ENCODE results near the gene HOXB7.

The HOXB7 gene

DNA sequence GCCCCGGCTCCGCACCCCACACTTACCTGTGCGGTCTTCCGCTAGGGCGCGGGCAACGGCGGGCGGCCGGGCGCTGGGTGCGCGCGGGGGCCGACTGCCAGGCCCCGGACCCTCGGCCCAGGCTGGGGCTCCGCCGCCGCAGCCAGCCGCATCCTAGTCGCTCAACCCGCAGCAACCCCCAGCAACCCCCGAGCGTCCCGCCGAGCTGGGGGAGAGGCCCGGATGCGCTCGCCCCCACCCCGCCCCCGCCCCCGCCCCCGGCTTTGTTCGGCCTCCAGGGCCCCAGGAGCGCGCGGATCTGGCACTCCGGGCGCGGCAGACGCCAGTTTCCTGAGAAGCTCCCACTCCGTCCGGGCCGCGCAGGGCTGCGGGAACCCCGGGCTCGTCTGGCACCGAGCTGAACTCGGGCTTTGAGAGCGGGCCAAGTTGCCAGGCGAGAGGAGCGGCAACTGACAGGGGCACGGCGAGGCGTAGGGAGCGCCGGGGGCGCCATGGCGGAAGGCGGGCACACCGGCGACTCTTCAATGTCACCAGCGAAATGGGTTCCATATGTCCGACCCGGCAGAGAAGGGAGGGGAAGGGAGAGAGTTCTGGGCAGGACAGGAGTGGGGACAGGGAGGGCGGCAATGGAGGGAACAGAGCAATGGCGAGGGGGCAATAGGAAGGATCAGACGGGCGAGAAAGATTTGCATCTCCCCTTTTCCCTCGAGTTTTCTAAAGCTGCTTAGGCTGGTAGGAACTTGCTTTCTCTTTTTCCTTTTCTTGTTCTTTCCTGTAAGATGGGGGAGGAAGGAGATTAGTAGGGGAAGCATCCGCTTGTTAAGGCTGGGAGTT lies 46.4 kb downstream of the HOXB7 start:
- DNase-seq = no peak

DNA sequence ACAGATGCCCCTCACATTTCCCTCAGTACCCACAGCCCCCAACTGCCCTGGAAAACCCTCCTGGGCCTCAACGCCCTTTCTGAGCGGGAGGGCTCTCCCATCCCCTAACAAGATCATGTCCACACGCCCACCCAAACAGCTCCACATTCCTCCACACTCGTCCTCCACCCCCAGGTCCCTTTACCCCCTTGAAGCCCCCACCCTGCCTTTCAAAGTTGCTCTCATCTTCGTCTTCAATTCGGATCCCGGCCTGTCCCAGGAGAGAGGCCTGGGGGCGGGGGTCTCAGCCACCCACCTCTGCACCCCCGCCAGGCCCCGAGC lies 47.0 kb downstream of the HOXB7 start:
- no peak for DNase-seq

DNA sequence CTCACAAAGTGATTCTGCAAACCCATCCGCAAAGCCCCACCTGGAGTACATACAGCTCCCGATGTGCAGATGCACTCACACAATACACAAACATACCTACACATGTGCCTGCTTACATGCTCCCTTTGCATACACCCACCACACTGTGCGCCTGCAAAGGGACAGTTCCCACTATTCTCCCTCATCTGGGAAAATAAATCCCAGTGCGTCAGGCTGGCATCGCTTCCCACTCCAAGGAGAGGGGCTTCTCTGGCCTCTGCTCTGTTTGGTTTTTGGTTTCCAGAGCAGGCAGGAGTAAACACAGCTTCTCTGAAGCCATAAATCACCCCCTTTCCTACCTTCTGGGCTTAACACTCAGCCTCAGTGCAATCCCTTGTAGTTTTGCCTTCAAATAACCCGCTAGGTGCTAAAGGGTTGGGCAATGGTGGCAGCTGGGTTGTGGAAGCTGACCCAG lies 47.4 kb downstream of the HOXB7 start:
- no peak for DNase-seq

DNA sequence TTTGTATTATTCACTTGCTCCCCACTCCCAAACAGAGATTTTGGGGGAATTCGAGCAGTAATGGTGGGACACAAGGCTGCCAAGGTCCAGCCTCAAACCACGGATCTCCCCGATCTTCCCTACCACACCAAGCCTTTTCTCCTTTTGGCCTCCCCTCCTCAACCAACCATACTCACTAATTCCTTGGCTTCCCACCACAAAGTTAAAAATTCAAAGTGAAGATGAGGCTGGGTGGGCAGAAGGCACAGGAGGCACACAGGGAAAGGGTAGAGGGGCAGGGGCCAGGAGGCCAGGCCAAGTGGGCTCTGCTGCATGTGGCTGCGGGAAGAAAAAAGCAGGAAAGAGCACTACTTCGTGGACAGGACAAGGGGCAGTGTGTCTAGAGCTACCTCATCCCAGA lies 47.9 kb downstream of the HOXB7 start:
- DNase-seq = no peak

DNA sequence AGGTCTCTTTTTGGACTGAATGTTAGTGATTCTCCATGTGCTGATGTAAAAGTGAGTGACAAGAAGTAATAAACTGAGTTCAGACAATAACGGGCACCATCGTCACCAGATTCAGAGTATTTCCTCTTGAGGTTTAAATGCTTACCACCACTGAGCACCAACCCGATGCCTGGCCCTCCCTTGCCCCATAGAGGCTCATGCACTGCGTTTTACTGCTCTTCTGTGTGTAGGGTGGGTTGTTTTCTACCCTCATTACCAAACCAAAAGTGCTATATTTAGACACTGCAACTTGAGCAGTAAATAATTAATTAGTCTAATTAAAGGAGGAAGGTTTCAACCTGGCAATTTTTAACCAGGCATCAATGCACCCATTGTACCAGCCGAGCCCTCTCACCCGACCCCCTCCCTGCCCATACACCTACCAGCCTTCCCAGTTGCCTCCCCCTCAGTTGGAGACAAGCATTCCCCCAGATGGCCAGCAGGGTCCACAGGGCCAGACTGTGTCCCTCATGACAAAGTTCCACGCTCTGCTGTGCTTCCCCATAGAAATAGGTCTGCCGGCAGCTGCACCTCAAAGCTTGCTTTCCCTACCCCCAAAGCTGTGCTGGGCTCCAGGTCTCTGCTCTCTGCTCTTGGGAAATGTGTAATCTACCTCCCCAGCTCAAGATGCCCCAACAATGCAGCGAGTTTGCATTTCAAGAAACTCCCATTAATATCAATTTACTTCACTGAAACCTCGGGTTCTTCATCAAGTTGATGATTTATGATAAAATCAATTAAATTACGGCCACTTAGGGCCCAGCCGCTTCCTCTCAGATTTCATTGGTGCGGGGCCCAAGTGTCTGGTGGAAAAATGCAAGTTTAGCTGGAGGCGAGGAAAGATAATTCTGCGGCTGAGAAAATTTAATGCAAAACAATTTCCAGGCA lies 48.7 kb downstream of the HOXB7 start:
- no peak for DNase-seq

DNA sequence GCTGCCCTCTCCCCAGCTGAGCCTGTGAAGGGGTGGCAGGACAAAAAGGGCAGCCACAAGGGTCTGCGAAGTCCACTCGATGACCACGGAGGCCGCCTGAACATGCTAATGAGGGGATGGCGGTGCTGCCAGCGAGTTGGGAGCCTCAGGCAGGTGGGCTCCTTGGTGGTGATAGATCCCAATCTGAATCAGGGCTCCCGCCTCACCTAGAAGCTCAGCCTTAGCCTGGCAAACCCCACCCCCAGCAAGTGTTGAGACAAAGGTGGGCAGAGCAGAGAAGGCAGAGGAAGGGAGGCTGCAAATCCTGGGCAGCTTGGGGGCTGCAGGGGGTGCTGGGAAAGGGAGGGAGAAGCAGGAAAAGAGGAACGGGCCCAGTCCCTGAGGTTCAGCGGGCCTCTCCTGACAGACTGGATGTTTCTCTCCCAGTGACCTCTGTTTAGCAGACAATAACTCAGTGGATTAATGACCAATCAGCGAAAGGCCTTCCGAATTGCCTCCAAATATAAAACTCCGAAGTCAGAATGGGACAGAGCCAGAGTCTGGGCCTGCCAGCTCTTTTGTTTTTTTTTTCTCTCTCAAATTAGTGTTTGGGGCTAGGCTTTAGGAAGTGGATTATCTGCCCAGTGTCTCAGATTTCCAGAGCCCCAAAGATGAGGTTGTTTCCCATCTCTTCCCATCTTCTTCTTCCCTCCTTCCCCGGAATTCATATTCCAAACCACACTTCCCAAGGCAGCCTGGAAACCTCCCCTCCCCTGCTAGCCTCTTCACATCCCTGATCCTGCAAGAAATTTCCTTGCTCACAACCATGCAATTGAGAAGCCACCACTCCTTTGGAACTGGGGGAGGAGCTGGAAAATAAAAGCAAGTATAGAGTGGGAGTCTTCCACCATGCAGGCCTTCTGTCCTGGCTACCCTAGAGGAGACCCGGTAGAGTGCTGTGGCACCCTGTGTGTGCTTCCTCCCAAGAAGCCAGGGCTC lies 50.7 kb downstream of the HOXB7 start:
- DNase-seq = no peak

DNA sequence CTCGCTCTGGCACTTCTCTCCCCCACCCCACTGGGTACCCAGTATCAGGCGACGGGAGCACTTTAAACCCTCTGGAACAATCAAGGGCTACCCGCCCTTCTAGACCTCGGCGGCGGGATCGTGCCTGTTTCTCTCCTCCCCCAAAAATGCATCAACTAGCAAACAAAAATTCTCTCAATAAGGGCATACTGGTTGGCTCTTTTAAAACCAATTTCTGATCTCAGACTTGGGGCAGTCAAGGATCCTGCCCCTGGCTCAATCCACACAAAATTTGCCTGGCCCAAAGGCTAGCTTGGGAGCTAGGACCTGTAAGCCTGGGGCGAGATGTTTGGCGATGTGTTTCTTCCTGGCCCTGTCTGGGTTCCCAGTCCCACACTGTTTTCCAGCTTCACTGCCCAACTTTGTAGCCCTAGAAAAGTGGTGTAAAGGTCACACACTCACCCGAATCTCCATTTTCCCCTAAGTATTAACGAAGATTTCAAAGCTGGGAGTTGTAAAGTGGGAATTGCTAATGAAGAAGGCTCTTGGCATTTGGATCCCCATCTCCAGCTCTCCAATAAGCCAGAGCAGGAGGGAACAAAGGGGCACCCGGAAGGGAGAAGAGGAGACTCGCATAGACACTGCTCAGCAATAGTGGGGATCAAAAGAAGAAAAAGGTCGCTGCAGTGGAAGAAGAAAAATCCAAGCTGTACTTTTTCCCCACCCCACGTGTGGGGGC lies 51.5 kb downstream of the HOXB7 start:
- no peak for DNase-seq

DNA sequence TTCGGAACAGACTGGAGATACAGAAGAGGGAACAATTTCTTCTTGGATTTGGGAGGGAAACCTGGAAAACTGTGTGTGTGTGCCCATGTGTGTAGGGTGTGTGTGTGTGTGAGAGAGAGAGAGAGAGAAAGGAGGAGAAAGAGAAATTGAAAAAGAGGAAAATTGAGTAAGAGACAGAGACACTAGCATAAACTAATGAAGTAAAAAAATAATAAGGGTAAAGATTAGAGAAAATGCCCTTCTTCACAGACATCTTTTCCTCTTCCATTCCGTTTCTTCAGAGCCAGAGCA lies 52.0 kb downstream of the HOXB7 start:
- DNase-seq = no peak

DNA sequence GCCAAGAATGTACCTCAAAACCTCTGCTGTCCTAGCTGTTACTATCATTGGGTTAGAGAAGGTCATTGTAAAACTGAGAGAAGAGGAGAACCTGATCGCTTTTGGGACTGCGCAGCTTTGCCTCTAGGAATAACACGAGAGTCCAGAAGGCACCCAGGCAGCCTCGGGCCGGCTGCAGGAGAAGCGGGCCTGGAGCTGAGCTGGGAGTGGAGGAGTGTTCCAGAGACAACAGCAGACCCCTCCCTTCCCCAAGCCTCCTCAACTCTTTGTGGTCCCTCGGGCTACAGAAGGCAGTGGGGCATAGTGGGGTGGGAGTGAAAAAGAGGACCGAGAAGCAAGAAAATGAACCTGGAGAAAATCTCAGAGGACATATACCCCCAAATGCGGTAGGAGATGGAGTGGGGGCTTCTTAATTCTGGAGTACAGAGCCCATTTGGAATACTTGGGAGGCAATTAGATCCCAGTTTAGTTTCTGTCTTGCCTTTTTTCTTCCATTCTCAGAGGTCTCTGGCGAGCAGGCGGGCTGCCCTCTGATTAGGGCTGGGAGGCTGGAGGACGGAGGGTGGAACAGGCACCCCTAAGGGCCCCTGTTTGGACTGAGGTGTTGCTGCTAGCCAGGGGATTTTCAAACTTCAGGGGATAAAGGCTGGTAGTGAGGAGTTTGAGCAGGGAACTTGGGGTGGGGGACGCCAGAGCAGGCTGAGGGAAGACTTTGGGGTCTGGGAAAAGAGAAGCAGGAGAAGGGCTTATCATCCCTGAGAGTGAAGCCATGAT lies 52.6 kb downstream of the HOXB7 start:
- DNase-seq = no peak

All from CD4-positive, alpha-beta T cell treated with Interferon gamma for 1 hour (primary cell).